Measurements from ENCODE around the gene CNIH3.

Gene CNIH3

GRCh38 chr1:224781800-224782199 lies 165.7 kb downstream of the CNIH3 start:
- Histone ChIP-seq H3K9me3 (ENCODE audit: control insufficient read depth, low read length) (no peaks in the 10 kb centered on the region), H2AFZ (no peak overlapping the region), H3K4me3 (ENCODE audit: low read depth, low read length) (no peak overlapping the region), H3K27ac (no peak overlapping the region), H3K4me1 (no peaks in the 10 kb centered on the region), H3K9ac (no peak overlapping the region), H3K27me3 (ENCODE audit: control insufficient read depth, insufficient read depth, low read length) (no peaks in the 10 kb centered on the region), H3K4me2 (ENCODE audit: low read length) (no peak overlapping the region), H3K79me2 (no peaks in the 10 kb centered on the region), H3K36me3 (ENCODE audit: control insufficient read depth, insufficient read depth, low read length) (no peaks in the 10 kb centered on the region)
- no peak for TF ChIP-seq CTCF (IDR thresholded peaks at IDR 0.05)

GRCh38 chr1:224782281-224783000 lies 166.3 kb downstream of the CNIH3 start:
- no peak for TF ChIP-seq CTCF (IDR thresholded peaks at IDR 0.05)
- no peak overlapping the region for H3K27ac ChIP-seq
- H3K4me3 ChIP-seq (ENCODE audit: low read depth, low read length) = no peak overlapping the region
- no peaks in the 10 kb centered on the region for H3K27me3 ChIP-seq (ENCODE audit: control insufficient read depth, insufficient read depth, low read length)
- no peaks in the 10 kb centered on the region for H3K4me1 ChIP-seq
- H2AFZ ChIP-seq = no peak overlapping the region
- H3K4me2 ChIP-seq (ENCODE audit: low read length) = no peak overlapping the region
- H3K9me3 ChIP-seq (ENCODE audit: control insufficient read depth, low read length) = no peaks in the 10 kb centered on the region
- no peaks in the 10 kb centered on the region for H3K79me2 ChIP-seq
- H3K9ac ChIP-seq = no peak overlapping the region
- no peaks in the 10 kb centered on the region for H3K36me3 ChIP-seq (ENCODE audit: control insufficient read depth, insufficient read depth, low read length)

GRCh38 chr1:224783006-224783651 lies 167.0 kb downstream of the CNIH3 start:
- Histone ChIP-seq H3K27ac (no peak overlapping the region), H3K9ac (no peak overlapping the region)

GRCh38 chr1:224784265-224785039 lies 168.3 kb downstream of the CNIH3 start:
- no peaks in the 10 kb centered on the region for H3K79me2 ChIP-seq
- H3K4me1 ChIP-seq = no peaks in the 10 kb centered on the region
- no peak overlapping the region for H3K9ac ChIP-seq
- H2AFZ ChIP-seq = no peak overlapping the region
- no peak overlapping the region for H3K4me2 ChIP-seq (ENCODE audit: low read length)
- no peak overlapping the region for H3K27ac ChIP-seq
- TF ChIP-seq CTCF (IDR thresholded peaks at IDR 0.05) = no peak
- no peaks in the 10 kb centered on the region for H3K9me3 ChIP-seq (ENCODE audit: control insufficient read depth, low read length)
- H3K36me3 ChIP-seq (ENCODE audit: control insufficient read depth, insufficient read depth, low read length) = no peaks in the 10 kb centered on the region
- H3K4me3 ChIP-seq (ENCODE audit: low read depth, low read length) = no peak overlapping the region
- no peaks in the 10 kb centered on the region for H3K27me3 ChIP-seq (ENCODE audit: control insufficient read depth, insufficient read depth, low read length)

More at GRCh38 chr1:224783006-224783651, 167.0 kb downstream of the CNIH3 start:
- H2AFZ ChIP-seq = no peak overlapping the region
- no peak overlapping the region for H3K4me3 ChIP-seq (ENCODE audit: low read depth, low read length)
- no peaks in the 10 kb centered on the region for H3K79me2 ChIP-seq
- TF ChIP-seq CTCF (IDR thresholded peaks at IDR 0.05) = no peak
- no peak overlapping the region for H3K4me2 ChIP-seq (ENCODE audit: low read length)
- no peaks in the 10 kb centered on the region for H3K27me3 ChIP-seq (ENCODE audit: control insufficient read depth, insufficient read depth, low read length)
- no peaks in the 10 kb centered on the region for H3K36me3 ChIP-seq (ENCODE audit: control insufficient read depth, insufficient read depth, low read length)
- H3K9me3 ChIP-seq (ENCODE audit: control insufficient read depth, low read length) = no peaks in the 10 kb centered on the region
- no peaks in the 10 kb centered on the region for H3K4me1 ChIP-seq

Measured in parathyroid adenoma (tissue), 2 donors.